Left hindlimb (tissue), 1 donor: Measurements from ENCODE around the gene ACVRL1.

Experiments used
- DNase-seq: peaks from one replicate; pipeline ENCODE4 v3.0.0-alpha.2; 2018

The ACVRL1 gene

DNA sequence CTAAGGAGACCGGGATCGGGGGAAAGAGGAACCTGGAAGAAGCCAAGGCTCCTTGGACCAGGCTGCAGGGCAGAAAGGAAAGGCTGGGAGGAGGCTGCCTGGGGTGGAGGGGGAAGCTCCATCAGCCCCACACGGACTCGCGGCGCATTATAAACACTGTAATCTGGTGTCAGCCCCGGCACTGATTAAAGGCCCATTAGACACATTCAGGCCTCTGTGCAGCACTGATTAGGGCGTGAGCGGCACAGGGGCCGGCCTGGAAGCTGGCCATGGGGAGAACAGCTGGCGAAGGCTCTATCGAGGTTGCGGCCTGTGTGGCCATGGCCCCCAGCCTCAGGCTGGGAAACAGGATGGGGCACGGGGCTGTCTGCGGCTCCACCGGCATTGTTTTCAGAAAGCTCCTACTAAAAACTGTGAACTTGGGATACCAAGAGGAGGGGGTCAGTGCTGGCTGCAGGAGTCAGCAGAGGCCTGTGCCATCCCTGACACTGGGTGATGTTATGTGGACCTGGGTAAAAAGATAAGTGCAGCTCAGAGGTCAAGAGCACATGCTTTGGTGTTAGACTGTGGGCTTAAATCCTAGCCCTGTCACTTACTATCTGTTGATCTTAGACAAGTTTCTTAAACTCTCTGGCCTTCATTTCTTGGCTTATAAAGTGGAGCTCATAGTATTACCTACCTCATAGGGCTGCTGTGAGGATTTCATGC lies 10.6 kb downstream of the ACVRL1 start:
- no peak for DNase-seq

DNA sequence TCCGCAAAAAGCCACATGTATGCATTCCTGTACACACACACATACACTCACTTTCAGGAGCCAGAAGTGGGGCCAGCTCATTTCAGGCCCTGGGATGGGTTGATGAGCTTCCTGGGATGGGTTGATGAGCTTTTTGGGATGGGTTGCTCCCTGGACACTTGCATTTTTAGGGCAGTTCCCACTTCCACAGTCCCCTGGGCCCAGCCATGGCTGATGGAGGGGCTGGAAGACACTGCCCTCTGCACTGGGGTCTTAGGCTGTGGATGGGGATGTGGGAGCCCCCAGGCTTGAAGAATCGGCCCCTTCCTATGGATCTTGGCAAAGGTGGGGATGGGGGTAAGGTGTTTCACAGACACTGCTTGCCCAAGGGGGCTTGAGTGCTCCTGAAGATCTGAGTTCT lies 12.7 kb downstream of the ACVRL1 start:
- no peak for DNase-seq

DNA sequence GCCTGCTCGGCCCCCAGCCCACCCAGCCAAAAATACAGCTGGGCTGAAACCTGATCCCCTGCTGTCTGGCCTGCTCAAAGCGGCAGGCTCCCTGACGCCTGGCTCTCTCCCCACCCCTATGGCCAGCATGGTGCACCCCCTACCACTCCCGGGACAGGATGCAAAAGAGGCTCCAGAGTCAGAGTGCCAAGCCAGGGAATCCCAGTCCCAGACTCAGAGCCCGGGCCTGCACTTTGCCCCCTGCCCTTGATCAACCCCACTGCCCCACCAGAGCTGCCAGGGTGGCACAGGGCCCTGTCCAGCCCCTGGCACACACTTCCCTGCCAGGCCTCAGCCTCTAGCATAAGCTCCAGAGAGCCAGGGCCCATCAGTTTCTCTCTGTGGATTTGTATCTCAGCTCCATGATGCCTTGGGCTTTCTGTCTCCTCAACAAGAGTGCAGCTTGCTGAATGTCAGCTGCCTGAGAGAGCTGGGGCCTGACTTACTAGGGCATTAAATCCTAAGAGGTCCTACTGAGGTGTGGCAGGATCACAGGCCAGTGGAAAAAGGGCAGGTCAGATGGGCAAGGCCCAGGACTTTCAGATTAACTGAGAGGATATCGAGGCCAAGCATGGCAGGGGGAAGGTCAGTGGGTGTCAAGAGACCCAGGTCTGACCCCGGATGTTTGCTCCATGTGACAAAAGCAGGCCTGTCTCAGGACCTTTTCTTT lies 13.9 kb downstream of the ACVRL1 start:
- DNase-seq, result peak; percentile 64

DNA sequence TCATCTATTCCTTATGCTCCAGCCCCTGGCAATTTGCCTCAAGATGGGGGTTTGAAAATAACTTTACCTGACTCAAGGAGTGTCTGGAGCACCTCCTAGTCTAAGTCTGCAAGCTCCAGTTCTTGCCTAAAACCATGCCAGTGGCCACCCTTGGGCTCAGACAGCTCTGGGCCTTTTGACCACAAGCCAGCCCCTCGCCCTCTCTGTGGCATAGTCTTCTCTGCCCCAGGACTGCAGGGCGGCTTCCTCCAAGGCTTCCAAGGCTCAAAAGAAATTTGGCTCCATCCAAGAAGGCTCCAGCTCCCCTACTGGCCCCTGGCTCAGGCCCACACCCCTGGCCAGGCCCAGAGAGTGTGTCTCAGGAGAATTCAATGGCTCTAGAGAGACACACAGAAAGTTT lies 14.8 kb downstream of the ACVRL1 start:
- DNase-seq, result no peak

DNA sequence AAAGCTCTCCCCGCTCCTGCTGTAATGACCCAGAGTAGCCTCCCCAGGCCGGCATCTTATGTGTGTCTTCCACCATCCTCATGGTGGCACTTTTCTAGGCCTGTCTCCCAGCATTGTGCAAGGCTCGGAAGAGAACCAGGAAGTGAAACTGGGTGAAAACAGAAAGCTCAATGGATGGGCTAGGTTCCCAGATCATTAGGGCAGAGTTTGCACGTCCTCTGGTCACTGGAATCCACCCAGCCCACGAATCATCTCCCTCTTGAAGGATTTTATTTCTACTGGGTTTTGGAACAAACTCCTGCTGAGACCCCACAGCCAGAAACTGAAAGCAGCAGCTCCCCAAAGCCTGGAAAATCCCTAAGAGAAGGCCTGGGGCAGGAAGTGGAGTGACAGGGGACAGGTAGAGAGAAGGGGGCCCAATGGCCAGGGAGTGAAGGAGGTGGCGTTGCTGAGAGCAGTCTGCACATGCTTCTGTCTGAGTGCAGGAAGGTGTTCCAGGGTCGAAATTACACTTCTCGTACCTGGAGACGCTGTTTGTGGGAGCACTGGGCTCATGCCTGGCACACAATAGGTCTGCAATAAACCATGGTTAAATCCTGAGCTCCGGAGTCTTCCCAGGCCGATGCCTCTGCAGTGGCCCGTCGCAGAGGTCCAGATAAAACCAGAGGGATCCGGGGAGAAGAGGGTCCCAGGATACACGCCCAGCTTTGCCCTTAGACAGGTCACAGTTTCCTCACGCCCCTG lies 15.6 kb downstream of the ACVRL1 start:
- peak; percentile 55 for DNase-seq

DNA sequence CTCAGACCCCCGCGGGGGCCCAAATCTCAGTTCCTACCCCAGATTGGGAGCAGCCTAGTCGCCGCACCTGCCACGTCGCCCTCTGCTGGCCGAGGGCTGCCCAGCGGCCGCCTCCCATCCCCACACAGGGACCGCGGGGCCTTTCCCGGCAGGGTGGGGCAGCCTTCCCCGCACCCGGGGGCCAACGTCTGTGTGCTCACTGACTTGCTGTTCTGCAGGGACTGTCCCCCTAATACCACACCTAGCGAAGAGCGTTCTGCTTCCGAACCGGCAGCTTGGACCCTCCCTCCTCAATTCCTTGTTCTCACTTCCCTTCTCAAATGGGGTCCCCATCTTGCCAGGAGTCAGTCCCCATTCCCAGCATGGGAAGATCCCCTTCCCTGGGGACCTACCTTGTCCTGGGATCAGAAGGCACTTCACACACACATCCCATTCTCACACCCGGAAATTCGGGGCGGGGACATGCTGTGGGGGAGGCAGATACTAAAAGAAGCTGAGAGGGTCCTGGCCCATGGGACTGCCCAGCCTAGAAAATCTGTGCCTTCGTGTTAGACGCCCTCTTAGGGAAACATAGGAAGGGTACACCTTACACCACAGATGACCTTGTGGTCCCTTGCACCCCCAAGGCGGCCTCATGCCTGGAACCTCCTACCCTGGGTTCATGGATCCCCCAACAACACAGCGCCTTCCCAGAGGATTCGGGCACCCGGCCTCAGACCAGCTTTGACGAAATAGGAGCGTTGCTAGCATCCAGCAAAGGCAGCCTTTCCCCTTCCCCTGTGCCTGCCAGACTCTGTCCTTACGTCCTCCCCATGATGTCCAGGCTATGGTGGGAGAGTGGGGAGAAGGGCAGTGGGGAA lies 16.4 kb downstream of the ACVRL1 start:
- DNase-seq, result peak; percentile 63

DNA sequence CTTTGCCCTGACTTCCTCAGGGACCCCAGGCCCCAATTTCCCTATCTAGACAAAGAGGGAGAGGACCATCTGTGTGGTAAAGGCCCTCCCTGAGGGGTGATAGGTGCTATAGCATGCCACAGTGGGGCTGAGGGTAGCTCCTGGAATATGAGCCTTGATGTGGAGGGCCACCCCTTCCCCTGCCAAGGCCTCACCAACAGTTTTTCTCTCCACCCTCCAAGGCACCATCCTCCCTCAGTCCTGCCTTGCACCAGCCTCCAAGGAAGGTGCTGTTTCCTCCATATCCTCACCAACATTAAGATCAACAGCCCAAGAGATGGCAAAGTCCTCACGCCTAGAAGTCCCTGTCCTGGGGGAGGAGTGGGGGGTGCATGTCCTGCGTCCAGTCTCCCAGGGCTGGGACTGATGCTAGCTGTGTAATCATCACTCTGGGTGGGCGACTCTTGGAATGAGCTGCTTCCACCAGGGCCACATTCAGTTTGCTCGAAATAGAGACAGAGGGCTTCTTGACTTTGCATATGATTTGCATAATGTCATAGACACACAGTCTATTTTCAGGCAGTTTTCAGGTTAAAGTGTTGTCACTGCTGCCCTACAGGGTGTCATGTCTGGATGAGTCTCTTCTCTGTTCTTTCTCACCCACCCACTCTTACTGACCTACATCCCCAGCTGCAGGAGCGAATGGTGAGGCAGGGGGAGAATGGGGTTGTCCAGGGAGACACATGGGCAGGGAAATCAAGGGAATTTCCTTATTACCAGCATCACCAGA lies 17.4 kb downstream of the ACVRL1 start:
- no peak for DNase-seq

DNA sequence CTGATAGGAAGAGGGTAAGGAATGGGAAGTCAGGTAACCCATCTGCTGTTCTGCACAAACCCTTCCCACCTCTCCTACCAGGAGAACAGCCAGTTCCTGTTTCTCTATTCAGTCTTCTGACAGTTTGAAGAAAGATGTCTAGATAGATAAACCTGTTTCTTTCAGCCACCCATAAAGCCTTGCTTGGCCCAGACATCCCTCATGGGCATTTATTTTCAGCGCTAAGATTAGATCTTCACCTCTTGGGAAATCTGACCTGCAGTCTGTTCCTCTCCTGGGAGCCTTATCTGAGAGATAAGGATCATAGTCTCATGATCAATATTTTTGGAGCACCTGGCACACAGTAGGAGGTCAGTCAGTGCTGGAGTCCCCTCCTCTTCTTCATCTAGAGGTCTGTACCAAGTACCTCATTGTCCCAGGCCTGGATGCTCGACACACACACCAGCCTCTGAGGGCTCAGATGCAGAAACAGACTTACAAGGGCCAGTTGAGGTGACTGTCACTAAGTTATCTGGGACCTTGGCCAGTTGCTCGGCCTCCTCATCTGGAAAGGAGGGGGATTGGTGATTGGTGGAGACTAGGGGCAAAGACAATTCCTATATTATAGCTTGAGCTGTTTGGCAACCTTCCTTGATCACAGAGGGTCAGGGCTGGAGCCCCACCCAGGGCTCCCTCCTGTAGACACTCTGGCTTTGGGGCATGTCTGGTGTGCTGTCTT lies 18.2 kb downstream of the ACVRL1 start:
- DNase-seq, result no peak

DNA sequence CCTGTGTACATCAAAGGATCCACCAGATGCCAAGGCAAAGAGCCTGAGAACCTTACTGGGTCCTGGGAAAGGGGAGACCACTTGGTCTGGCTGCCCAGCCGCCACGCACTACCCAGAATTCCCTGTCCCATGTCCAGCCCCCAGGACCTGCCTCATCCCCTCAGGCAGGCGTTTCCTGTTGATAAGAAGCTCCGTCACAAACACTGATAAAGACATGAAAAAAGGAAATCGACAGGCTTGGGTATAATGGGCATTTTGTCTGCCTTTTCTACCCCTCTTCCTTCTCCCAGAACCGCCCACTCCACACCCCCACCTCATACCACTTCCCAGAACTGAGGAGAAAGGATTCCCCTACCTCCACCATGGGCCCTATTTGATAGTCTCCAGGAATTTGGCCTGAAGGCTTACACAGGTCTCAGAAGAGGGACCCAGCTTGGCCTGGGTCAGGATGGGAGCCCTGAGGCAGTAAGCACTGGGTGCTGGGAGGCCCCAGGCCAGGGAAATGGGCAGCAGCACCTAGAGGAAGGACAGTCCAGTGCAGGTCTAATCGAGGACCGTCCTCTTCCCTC lies 18.8 kb downstream of the ACVRL1 start:
- no peak for DNase-seq

DNA sequence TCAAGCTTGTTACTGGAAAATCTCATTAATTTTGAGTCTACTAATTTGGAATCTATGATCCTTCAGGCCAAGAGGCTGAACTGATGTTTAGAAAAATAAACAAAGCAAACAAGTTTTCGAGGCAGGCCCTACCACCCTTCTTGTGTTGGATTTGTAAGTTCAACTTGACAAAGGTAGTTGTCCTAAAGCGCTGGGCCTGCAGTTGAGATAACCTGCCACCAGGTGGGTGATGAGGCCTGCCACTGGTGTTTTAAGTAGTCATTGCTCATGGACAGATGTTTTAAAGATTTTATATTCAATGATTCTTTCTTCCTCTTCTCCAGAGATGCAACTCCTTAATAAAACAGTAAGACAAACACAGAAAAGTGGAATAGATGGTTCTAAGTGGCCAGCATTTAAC lies 19.4 kb downstream of the ACVRL1 start:
- no peak for DNase-seq

DNA sequence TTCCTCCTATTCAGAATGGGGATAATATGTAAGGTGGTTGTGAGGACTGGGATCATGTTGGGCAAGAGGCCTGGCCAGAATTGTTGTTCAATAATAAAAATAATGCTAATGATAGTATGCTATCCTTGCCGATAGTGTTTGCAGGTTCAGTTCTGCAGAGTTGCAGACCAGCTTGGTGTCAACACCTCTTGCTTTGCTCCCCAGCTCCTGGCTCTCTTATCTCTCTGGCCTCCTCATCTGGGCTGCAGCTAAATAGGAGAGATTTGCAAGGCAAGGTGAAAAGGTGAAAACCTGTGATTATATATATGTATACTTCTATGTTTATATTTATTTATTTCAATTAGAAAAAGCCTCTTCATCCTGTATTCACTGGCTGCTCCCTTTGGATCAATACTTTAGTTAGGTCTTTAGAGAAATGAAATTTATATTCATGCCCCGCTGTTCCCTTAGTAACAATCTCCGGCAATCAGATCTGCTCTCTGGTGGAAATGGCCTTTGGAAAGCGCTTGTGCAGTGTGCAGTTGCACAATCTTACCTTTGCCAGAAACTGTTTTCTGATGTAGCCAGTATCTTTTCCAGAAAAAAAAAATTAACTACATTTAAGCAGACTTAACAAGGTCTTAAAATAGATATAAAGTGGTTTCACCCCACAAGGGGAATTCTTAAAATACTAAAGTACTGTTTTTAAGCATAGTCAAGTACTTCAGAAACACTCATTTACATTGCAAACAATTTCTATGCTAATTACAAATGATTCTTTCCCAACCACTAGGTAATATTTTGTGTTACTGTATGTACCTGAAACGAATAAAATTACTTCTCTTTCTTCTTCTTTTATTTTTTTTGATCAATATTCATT lies 25.1 kb downstream of the ACVRL1 start:
- no peak for DNase-seq

DNA sequence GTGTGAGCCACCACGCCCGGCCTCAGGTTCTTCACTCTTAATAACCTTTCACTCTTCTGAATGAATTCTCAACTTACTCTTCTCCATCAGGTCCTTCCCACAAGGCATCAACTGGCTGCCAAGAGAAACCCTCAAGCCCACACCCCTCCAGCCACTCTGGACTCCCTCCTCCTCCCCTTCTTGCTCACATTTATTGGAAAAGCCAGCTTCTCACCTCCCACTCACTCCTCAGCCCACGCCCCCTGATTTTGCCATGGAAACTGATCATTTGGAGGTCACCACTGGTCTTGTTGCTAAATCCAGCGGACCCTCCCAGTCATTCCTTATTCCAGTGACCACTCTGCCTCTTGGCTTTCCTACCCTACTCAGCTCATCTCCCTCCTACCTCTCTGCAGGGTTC lies 26.8 kb downstream of the ACVRL1 start:
- no peak for DNase-seq

DNA sequence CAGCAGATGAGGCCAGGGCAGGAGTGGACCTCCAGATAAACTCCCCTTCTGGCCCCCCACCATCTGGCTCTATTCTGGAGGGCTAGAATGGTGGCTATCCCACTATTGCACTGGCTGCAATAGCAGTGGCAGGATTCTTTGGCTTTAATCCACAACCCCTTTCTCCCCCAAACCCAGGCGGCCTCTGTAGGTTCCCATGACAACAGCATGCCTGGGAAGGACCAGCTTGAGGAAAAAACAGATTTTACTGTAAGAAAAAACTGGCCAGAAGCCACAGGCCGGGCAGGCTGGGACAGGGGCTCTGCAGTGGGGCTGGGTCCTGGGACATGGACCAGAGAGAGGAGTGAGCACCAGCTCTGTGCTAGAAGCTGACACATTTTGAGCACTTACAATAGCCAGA lies 30.6 kb downstream of the ACVRL1 start:
- no peak for DNase-seq

DNA sequence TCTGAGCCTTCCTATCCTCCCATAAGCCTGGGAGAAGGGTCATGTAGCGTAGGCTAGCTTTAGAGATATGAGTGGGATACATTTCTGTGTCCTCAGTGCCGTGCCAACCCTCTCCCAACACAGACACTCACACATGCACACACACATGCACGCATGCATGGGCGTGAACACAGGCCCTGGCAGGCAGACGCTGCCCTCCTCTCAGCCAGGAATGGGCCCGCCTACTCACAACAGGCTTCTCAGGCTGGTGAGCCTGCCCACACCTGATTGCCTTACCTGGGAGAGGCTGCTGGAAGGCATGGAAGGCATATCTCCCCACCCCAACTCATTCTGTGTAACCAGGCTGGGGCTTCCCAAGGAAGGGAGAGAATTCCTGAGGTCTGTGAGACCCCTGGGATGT lies 31.4 kb downstream of the ACVRL1 start:
- DNase-seq, result no peak

DNA sequence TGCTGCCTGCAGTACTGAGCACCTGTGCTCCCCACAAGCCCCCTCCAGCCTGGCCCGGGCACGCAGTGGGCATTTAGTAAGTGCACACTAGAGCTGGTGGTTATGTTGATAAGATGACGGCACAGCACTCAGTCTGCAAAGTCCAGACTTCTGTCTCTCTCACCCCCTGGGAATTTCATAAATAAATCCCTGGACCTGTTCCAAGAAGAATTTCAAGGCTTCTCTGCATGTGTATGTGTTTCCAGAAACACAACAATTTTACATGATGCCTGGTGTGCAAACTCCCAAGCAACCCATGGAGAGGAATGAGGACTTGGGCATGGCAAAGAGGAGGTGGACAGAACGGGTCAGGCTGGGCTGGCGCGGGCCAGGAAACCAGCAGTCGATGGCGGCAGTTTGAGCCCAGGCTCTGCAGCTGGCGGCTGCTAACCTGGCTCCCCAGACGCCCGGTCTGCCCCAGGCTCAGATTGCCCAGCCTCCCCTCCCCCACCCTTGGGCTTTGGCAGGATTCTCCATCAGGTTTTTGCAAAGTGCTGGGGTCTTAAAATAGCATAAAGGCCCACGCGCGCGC lies 33.8 kb downstream of the ACVRL1 start:
- peak; percentile 45 for DNase-seq

DNA sequence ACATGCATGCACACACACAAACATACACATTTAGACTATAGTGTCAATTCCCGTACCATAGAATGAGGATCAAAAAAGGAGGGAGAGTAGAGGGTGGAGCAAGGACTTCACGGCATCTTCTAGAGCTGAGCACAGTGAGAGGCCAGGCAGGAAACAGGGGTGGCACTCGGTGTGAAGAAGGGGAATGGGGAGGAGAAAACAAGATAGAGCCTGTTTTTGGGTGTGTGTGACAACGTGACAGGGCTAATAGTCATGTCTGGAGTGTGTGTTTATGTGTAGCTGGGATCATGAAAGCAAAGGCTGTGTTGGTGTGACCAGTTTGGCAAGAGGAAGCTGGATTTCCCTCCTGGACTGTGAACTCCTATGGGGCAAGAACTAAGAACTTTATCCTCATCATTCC lies 34.3 kb downstream of the ACVRL1 start:
- DNase-seq, result no peak

DNA sequence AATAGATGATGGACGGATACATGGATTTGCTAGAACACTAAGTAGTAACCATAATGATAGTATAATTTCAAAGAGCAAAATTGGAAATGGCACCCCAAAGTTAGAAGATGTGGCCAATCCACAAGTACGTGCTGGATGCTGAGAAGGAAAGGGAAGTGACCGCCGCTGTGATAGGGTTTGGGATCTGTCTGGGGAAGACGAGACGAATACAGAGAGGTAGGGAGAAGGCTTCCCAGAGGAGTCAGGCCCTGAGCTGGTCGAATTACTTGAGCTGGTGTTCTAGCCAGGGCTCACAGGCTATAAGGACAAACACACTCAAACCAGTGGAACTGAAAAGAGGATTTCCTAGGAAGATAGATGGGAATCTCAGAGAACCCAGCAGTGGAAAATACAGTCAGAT lies 34.8 kb downstream of the ACVRL1 start:
- no peak for DNase-seq

DNA sequence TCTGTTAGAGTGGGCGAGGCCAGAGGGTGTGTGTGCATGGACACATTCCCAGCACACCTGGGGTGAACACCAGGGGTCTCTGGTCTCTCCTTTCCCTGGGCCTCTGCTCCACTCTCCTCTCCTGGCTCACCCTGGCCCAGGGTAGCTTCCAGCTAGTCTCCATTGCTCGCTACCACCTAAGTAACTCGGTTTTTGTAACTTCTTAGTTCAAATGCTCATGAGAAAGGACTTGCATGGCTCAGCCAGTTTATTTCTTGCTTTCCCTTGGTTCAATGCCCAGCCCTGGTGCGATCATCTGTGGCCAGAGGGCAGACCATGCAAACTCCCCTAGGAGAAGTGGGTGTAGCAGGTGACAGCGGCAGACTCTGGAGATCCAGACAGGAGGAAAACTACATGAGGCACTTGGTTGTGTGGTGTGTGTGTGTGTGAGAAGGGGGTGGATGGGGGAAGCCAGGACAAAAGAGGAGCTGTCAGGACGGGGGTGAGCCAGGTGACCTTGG lies 35.2 kb downstream of the ACVRL1 start:
- DNase-seq, result no peak

DNA sequence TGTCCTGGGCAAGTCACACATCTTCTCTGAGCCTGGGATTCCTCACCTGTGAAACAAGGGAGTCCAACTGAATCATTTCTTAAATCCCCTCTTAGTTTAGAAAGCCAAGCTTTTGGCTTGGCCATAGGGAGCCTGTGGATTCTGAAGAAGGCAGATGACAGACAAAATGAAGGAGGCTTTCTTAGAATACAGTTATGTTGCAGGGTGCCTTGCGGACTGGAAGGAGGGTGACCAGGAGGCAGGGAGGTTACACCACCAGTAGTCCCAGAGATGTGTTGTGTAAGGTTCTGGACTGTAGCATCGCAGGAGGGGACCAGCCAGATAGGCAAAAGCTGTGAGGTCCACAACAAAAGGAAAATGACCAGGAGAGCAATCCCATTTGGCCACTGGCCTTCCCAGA lies 36.0 kb downstream of the ACVRL1 start:
- no peak for DNase-seq
